IPS DF 4.7 (cell line): ENCODE data around the gene ZNF329.
"Not testable (repeated sequence)": the region's sequence is repeated elsewhere in the genome, so short reads cannot be mapped to it uniquely, and the experiment has no call there.

Experiments
- DNase-seq: peaks from one replicate; pipeline ENCODE4 v3.0.0-alpha.2; 2013; ENCODE audit warnings: low spot score; ENCODE audit errors: extremely low read depth

The ZNF329 gene

GRCh38 chr19:58150328-58150921 lies at the start of gene ZNF329:
Gene ZNF329, minus strand, starts transcription at chr19:58150789. Its CDS starts 21,286 bp downstream, at chr19:58129503.
- DNase-seq = no peak

- no peak for DNase-seq
Observed at GRCh38 chr19:58196901-58197616, 46.5 kb upstream of the ZNF329 start.

DNA sequence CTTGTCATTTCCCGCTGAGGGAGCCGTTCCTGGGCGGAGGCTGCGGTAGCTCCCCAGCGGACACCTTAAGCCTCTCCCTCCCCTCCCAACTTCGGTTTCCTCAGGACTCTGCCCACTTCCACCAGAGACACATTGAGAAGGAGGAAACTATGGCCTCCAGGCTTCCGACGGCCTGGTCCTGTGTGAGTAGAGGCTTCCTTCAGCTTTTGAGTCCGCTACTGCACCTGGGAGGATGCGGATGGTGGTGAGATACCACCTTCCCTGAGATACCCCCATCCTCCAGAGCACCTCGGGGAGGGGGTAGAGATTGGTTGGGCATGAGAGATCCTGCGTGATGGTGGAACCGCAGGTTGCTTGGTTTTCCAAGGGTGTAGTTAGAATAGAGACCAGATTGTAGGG lies 33.2 kb upstream of the ZNF329 start:
- DNase-seq = no peak

- no peak for DNase-seq
Observed at GRCh38 chr19:58182989-58183816, 32.6 kb upstream of the ZNF329 start, which contains the start of gene ZNF274. Gene ZNF274, plus strand, starts transcription at chr19:58183061. Its CDS starts 905 bp downstream, at chr19:58183966.

- no peak for DNase-seq
Observed at GRCh38 chr19:58182577-58182988, 32.0 kb upstream of the ZNF329 start.

DNA sequence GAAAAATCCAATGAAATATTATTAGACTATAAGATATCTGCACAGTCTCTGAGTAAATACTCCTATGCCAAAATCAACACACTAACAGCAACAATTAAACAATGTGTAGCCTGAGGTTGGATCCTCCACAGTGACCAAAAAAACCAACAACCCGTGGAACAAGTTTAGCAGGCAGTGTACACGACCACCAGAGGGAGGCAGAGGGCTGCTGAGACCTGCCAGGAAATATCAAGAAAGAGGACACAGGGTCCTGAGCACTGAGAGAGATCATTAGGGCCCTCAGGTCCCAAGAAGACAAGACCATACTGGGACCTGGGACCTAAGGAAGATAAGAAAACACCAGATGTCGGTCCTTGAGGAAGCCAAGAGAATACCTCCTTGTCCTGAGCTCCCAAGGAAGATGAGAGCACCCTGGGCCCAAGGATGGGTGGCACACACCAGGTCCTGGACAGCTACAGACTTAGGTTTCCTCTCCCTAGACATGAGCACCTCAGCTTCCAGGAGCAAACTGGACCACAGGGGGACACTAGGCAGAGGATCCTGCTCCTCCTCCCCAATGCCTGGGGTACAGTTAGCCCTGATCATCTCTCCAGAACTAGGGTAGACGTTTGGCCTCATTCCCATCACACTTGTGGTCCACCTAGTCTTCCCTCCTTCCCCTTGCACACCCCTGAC lies 31.4 kb upstream of the ZNF329 start:
- DNase-seq = no peak

GRCh38 chr19:58170860-58171259 lies 20.3 kb upstream of the ZNF329 start:
- no peak for DNase-seq

GRCh38 chr19:58166708-58167280 lies 16.2 kb upstream of the ZNF329 start:
- DNase-seq = no peak

DNA sequence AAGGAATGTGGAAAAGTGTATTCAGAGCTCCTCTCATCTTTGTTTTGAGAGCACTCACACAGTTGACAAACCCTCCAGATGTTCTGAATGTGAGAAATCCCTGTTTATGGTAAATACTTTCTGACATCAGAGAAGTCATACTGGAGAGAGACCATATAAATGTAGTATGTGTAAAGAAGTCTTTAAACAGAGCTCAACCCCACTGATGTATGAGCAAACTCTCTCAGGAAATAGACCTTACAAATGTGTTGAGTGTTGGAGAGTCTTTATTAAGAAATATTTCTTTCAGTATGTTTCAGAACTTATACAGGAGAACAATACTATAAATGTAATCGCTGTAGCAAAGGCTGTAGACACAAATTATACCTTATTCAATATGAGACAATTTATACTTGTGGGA lies 15.7 kb upstream of the ZNF329 start:
- no peak for DNase-seq

GRCh38 chr19:58157045-58157728 lies 6.6 kb upstream of the ZNF329 start:
- no peak for DNase-seq

DNA sequence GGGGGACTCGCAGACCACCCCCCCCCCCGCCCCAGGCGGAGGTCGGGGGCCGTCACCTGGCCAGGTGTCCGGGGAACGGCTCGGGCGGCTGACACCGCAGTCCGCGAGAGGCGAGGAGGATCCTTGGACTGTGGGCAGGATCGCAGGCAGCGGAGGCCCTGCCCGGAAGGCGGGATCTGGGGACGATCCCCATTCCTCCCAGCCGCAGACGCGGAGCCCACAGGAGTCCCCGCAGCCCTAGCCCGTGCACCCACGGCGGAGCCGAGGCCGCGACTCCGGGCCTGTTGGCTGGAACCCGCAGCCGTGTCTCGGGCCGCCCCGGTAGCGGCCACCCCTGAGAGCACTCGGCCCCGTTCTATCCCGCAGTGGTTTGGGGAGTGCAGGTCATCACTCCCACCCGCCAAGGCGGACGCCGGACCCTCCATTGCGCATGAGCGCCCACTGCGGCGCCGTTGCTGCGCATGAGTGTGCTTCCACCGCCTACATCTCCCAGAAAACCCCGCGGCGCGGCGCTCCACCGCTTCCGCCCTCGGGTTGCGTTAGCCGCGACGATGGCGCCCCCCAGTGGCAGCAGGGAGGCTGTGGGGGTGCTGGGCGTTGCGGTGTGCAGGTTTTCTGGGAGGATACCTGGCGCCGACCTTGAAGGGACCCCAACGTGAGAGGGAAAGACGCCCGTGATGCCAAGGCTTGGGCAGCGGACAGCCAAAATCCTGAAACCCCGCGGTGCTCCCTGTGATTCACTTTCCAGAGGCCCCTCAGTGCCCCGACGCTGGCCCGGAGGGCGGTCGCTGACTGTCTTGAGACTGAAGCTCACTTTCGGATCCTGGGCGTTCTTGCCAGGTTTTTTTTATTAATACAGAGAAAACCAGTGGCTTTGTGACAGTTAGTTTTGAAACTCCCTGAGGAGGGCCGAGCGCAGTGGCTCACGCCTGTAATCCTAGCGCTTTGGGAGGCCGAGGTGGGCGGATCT lies 4.4 kb upstream of the ZNF329 start:
- DNase-seq = peak; percentile 89

DNA sequence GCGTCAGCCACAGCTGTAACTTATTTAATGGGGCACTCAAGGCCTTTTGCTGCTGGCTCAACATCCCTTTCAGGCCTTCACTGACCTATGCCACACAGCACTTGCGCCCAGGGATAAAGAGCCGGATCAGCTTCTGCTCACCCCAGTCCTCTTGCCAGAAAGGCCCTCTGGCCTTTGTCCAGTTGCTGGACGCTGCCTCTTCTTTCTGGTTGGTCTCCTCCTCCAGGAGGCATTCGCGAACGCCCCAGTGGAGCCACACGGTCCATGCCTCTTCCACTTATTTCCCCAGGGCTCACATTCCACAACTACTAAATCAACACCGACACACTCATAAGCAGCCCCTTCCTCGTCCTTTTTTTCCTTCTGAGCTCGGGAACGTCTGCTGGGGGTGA lies 3.7 kb upstream of the ZNF329 start:
- no peak for DNase-seq

DNA sequence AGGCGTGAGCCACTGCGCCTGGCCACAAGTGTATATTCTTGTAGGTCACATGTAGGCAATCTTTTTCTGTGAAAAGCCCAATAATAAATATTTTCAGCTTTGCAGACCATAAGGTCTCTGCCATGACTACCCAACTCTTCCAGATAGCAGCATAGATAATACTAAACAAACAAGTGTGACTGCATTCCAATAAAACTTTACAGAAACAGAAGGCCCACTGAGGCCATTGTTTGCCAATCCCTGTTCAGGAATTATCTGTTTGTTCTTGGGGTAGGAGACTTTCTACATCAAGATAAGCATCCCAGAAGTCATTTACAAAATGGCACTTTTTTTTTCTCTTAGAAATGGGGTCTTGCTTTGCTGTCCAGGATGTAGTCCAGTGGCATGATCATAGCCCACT lies 2.8 kb upstream of the ZNF329 start:
- DNase-seq = no peak

DNA sequence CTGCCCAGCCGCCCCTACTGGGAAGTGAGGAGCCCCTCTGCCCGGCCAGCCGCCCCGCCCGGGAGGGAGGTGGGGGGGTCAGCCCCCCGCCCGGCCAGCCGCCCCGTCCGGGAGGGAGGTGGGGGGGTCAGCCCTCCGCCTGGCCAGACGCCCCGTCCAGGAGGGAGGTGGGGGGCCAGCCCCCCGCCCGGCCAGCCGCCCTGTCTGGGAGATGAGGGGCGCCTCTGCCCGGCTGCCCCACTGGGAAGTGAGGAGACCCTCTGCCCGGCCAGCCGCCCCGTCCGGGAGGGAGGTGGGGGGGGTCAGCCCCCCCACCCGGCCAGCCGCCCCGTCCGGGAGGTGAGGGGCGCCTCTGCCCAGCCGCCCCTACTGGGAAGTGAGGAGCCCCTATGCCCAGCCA lies 3.1 kb downstream of the ZNF329 start:
- DNase-seq = not testable (repeated sequence)

- no peak for DNase-seq
Observed at GRCh38 chr19:58145849-58146248, 4.7 kb downstream of the ZNF329 start.

DNA sequence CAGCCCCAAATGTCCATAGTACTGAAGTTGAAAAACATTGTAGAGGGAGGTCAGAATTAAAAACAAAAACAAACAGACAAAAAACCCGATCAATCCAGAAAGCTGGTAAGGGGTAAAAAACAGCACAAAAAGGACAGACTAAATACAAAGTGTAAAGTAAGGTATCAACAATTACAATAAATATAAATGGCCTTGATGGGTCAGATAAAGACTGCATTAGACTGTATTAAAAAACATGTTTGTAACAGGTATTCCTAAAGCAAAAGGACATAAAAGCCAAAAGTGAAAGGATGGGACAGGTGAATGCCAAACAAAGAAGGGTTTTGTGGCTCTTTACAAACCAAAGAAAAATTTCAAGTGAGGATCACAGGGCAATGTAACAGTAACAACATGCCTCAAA lies 16.3 kb downstream of the ZNF329 start:
- no peak for DNase-seq

- DNase-seq = no peak
Observed at GRCh38 chr19:58129284-58129683, 21.3 kb downstream of the ZNF329 start.

DNA sequence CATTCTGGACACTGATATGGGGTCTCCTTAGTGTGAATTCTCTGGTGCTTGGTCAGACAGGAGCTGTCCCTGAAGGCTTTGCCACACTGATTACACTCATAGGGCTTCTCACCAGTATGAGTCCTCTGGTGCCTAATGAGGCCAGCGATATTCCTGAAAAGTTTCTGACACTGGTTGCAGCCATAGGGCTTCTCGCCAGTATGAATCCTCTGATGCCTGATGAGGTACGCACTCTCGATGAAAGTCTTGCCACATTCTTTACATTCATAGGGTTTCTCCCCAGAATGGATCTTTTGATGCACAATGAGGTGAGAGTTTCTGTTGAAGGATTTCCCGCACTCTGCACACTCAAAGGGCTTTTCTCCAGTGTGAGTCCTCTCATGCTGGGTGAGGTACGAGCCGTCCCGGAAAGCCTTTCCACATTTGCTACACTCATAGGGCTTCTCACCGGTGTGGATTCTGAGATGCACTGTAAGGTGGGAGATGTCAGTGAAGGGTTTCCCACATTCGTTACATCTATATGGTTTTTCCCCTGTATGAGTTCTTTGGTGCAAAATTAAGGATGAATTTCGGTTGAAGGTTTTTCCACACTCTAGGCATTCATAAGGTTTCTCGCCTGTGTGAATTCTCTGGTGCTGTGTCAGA lies 22.4 kb downstream of the ZNF329 start:
- DNase-seq = no peak

DNA sequence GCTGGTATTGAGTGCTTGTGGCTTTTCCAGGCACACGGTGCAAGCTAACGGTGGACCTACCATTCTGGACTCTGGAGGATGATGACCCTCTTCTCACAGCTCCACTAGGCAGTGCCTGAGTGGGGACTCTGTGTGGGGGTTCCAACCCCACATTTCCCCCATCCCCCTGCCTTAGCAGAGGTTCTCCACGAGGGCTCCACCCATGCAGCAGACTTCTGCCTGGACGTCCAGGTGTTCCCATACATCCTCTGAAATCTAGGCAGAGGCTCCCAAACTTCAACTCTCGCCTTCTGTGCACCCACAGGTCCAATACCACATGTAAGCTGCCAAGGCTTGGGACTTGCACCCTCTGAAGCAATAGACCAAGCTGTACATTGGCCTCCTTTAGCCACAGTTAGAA lies 27.2 kb downstream of the ZNF329 start:
- DNase-seq = no peak
